Bone marrow (tissue), 2 donors: ENCODE measurements around the gene TGIF2.
"Not testable (repeated sequence)": the region's sequence is repeated elsewhere in the genome, so short reads cannot be mapped to it uniquely, and the experiment has no call there.

ENCODE experiments used
- DNase-seq, 2 donors: peaks; one replicate each; lab custom pipeline; 2025; lab: John Stamatoyannopoulos, UW

The TGIF2 gene

DNA sequence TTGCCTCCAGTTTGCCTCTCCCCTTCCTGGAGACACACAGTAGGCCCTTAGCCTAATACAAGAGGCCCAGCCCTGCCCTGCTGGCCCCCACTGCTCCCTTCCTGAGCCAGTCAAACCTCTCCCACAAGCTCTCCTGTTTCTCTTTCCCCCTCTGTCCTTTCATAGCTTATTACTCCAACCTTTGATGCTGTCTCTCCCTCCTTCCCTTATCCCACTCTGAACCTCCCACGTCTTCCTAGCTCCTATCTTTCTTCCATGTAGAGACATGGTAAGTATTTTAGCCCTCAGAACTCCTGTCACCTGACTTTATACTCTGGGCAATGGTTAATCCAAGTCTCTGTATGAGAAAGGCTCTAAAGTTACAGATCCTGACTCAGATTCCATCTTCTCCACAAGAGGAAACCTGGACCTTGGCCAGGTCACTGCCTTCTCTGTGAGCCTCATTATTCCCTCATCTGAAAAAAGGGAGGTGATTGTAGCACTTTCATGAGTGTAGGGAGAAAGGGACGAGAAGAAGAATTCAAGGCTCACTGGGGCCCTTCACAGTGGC lies 6.7 kb downstream of the TGIF2 start:
- no peak for DNase-seq

GRCh38 chr20:36582322-36582721 lies 8.9 kb downstream of the TGIF2 start:
- no peak for DNase-seq

- DNase-seq: no peak
These were observed 9.4 kb downstream of the TGIF2 start for GRCh38 chr20:36582821-36583220.

- no peak for DNase-seq
These were observed 10.7 kb downstream of the TGIF2 start for GRCh38 chr20:36584018-36584481.

DNA sequence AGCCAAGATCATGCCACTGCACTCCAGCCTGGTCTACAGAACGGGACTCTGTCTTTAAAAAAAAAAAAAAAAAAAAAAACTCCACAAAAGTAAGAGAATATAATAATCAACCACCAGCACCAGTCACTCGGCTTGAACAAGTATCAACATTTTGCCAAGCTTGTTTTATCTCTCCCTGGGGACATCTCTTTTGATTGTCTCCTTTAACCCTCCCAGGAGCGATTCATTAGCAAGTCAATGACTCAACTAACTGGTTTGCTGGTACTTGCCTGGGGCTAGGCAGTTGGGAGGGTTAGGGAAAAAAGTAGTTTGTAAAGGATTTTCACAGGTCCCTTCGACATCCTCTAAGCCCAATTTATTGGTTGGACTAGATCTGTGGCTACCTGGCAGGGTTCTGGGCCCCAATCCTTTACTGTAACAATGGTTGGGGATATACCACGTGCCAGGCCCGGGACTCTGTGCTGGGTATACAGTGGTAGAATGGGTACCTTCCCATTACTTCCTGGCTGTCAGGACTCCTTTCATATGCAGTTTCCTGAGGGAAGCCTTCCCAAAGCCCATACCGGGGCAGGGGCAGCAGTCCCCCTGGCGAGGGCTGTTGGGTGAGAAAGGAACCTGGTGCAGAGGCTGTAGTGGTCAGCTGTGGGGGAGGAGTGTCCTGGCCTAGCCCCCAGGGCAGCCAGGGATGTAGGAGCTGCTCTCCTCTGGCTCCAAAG lies 12.2 kb downstream of the TGIF2 start:
- DNase-seq: no peak

- DNase-seq: no peak
These were observed 14.1 kb downstream of the TGIF2 start for GRCh38 chr20:36587388-36588070.

DNA sequence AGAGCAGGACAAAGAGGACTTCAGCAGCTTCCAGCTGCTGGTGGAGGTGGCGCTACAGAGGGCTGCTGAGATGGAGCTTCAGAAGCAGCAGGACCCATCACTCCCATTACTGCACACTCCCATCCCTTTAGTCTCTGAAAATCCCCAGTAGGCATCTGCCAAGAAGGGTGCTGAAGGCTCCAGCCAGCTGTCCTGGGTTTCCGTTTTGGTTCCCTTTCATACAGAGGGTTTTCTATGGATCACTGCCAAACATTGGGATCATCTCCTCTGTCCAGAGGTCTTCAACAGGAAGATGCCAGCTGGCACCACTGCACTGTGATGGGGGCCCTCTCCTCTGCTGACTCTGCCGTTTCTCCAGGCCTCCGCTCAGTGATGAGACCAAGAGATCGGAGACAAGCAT lies 17.9 kb downstream of the TGIF2 start:
- no peak for DNase-seq

GRCh38 chr20:36591854-36592641 lies 18.7 kb downstream of the TGIF2 start:
- no peak for DNase-seq

GRCh38 chr20:36593347-36593929 lies 20.0 kb downstream of the TGIF2 start:
- no peak for DNase-seq

GRCh38 chr20:36599912-36600345 lies 26.5 kb downstream of the TGIF2 start:
- DNase-seq: peak in 1 of 2 donors; percentile 60

GRCh38 chr20:36601540-36601939 lies 28.1 kb downstream of the TGIF2 start:
- DNase-seq: no peak

GRCh38 chr20:36604952-36605398 lies 31.6 kb downstream of the TGIF2 start:
- no peak for DNase-seq

GRCh38 chr20:36605399-36606157 lies 32.2 kb downstream of the TGIF2 start, which contains the start of gene RAB5IF:
RAB5IF (plus strand) TSS chr20:36605779; CDS start chr20:36605952, 173 bp downstream.
- DNase-seq: peak; percentile 94 to 98

GRCh38 chr20:36606158-36607066 lies 33.0 kb downstream of the TGIF2 start:
- peak in 1 of 2 donors; percentile 55 for DNase-seq

GRCh38 chr20:36607586-36608387 lies 34.4 kb downstream of the TGIF2 start:
- DNase-seq: no peak

DNA sequence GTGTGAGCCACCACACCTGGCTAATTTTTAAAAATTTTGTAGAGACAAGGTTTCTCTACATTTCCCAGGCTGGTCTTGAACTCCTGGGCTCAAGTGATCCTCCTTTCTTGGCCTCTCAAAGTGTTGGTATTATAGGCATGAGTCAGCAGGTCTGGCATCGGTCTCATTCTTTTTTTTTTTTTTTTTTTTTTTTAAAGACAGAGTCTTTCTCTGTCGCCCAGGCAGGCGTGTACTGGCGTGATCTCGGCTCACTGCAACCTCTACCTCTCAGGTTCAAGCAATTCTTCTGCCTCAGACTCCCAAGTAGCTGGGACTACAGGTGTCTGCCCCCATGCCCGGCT lies 35.0 kb downstream of the TGIF2 start:
- not testable (repeated sequence) for DNase-seq

DNA sequence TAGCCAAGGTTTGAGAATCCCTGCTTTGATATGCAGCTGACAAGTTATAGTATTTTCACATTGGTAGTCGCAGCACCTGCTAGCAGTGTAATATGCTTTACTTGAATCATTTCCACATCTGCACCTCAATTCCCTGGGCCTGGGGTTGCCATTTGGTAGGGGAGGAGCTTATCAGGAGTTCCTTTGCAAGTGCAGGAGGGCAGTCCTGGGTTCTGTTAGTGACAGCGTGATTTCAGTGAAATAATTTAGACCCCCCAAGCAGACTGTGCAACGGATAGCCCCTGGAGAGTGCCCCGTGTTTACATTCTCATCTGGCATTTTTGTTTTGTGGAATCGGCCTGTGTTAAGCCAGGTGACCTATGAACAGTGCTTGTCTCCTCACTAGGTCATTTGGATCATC lies 38.2 kb downstream of the TGIF2 start:
- no peak for DNase-seq

- DNase-seq: no peak
These were observed 40.6 kb downstream of the TGIF2 start for GRCh38 chr20:36613974-36614373.
